IPS-18c (cell line): ENCODE data around the gene CISH.
A peak's percentile ranks its signal among the peaks of the same experiment; 100 is the strongest.

Experiments used
- H3K4me3 ChIP-seq: 2 replicates; pipeline ENCODE4 v1.7.0; 2013; ENCODE audit warnings: low read depth, mild to moderate bottlenecking, low read length, moderate library complexity; ENCODE audit not compliant: insufficient read depth
- H3K9me3 ChIP-seq: one replicate; pipeline ENCODE4 v1.6.1; 2013; ENCODE audit warnings: mild to moderate bottlenecking, low read length, moderate library complexity; ENCODE audit not compliant: control insufficient read depth, insufficient read depth

CISH gene

DNA sequence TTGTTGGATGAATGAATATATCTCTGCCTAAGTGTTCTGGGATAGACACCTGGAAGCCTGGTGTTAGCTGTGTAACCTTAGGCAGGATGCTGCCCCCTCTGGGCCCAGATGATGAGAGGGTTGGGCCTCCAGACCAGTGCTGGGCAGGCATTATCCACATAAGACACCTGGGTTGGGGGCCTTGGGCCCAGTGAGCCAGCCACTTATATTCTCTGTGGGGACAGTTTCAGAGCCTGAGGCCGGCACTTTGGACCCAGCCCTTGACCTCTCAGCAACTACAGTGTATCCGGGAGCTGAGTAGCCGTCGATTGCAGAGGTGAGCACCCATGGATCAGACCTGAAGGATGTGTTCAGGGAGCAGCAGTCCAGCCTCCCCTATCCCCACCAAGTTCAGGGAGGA is 40.1 kb downstream of the CISH start:
- H3K9me3 ChIP-seq: no peaks in the 10 kb centered on the region
- H3K4me3 ChIP-seq: no peak overlapping the region

DNA sequence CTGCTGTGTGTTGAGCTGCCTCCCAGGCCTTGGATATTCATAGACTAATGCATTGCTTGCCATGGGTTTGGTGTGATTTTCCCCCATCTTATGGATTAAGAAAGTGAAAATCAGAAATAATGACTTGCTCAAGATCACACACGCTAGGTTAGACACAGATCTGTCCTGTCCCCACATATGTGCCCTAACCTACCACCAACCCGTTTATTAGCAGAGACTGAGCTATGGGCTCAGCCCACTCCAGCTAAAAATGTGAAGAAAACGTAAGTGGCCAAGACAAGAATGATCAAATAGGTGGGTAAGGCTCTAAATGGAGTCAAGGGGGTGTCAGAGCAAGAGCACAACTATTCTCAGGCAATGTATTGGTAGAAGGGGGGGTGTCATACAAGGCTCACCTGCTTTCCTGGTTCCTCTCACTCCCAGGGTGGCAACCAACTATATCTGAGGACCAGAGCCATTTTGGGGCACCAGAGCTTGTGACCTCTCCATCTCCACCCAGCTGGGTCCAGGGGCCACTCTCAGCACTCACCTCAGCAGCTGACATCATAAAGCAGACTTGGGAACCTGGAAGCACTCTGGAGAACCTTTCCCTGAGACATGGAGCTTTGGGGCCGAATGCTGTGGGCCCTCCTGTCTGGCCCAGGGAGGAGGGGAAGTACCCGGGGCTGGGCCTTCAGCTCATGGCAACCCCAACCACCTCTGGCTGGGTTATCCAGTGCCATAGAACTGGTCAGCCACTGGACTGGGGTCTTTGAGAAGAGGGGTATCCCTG is 40.9 kb downstream of the CISH start:
- no peak overlapping the region for H3K4me3 ChIP-seq
- H3K9me3 ChIP-seq: no peaks in the 10 kb centered on the region

DNA sequence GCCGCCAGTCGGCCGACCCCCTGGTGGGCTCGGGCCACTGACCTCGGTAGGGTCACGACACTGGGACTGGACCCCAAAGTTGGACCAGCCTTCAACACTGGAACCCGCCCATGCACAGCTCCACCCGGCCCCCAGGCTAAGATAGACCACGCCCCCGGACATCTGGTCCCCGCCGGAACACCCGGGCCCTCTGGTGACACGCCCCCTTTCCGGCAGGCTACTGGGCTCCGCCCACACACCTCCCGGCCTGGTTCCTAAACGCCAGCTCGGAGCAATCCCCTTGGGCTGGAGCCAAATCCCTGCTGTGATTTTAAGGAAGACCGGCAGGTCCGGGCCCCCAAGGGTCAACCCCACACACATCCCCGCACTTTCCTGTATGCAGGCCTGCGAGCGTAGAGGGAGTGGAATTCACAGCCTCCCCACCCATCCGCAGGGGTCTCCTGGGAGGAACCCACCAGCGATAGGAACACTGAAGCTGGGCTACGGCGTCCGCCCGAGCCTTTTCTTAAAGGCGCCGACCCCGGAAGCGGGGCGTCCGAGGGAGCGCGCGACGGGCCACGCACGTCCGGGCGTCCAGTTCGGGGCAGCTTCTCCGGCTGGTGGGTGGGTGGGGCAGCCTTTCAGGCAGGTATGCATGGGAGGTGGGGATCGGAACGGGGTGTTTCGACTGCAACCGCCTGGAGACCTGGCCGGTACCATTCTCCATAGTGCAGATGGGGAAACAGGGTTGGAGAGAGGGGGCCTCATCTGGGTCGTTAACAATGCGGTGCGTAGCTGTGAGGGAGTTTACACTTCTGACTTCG is 42.4 kb downstream of the CISH start, which contains the start of gene HEMK1:
TSS of gene HEMK1 (plus strand) at position 576 of the 803 bp plus-strand sequence. CDS start 1,583 bp downstream, outside the sequence.
- no peaks in the 10 kb centered on the region for H3K9me3 ChIP-seq
- peak within 1 kb of the TSS; percentile 92 for H3K4me3 ChIP-seq

DNA sequence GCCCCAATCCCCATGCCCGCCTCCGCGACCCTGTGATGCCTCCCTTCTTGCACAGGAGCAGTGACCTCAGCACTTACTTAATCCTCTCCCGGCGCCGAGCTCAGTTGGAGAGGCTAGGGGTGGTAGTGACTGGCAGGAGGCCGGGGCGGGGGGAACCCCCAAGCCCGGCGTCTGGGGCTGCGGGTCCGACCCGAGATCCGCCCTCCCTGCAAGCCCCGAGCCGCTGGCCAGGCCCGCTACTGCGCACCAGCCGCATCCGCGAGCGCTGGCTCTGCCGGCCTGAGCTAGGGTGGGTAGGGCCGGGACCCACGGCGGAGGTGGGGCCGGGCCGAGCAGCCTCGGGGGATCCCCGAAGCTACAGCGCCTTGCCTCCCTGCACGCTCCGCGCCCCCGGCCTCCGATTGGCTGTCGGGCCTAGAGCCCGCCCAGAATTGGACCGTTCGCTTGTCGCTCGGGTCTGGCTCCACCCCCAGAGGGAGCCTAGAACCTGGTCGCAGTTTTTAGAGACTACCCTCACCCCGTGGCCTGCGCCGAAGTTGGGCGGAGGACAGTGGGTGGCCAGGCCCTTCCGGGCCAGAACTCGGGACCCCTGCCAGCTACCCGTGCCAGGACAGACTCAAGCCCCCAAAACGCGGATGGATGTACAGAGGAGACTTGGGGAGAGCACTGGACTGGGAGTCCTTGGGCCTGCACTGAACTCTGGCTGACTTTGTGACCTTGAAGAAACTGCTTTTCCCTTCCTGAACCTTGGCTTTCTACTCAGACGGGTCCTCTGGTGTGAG is 44.0 kb downstream of the CISH start, which contains the start of gene C3orf18:
TSS of gene C3orf18 (minus strand) at position 362 of the 782 bp plus-strand sequence. CDS start 2,048 bp downstream, outside the sequence.
- H3K4me3 ChIP-seq: peak within 1 kb of the TSS; percentile 79
- no peaks in the 10 kb centered on the region for H3K9me3 ChIP-seq

DNA sequence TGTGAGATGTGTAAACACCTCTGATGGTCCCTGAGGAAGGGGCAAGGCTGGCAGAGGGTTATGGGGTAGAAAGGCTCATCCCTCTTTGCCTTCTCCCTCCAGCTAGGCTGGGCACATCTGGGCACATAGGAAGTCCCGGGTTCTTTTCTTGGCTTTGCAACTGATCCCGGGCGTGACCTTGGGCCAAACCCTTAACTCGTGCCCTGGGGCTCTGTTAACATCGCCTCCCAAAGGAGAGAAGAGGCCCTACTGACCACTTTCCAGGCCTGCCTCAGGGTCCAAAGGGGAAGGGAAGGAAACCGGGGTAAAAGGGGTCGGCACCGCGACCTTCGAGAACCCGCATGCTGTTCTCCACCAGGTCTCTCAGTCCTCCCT is 44.6 kb downstream of the CISH start:
- peak overlapping the region; percentile 79 for H3K4me3 ChIP-seq
- H3K9me3 ChIP-seq: no peaks in the 10 kb centered on the region

DNA sequence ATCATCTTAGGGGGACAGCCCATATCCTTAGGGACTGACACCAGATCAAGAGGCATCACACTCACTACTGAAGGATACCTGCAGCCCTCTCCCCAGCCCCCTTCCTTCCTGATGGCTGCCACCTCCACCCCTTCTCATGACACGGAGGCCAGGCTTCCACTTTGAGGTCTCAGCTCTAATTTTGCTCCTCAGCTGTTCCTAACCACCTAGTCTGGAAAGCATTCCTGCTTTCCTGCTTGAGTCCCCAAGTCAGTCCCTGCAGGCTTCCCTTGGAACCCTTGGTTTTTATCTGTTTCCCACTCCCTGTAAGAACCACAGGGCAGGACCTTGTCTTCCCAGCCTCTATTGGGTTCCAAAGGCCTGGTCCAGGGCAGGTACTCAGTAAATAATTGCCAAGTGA is 47.3 kb downstream of the CISH start:
- H3K9me3 ChIP-seq: no peaks in the 10 kb centered on the region
- no peak overlapping the region for H3K4me3 ChIP-seq

DNA sequence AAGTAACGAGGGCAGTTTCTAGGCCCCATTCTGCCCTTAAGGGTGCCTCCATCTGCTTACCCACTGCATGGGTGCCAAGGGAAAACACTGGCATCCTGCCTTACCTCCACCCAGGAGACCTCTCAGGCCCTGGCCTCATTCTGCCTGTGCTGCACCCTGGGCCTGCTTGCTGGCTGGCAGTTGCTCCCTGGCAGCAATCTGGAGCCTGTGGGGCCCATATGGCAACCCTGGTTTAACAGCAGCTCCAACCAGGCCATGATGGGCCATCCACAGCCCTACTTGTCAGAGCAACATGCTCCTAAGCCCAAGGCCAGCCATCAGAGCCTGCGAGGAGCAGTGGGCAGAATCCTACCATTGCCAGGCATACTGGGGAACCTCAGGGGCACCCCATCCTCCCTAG is 47.7 kb downstream of the CISH start:
- Histone ChIP-seq H3K9me3 (no peaks in the 10 kb centered on the region), H3K4me3 (no peak overlapping the region)

DNA sequence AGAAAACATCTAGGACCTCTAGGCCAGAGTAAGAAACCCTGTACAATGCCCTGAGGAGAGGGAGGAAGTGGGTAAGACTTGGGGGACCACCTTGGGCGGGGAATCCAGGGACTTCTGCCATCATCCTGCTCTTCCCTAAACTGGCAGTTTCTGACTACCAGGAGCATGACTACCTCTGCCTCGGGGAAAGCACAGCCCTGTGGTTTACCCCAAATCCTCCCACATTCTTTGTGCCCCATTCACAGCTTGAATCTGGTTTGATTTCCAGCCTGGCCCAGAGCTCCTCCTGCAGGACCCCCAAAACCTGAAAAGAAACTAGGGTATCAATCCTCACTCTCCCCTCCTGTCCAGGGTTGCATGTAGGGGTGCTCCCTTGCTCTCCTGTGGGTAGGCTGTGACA is 48.7 kb downstream of the CISH start:
- Histone ChIP-seq H3K4me3 (no peak overlapping the region), H3K9me3 (no peaks in the 10 kb centered on the region)

DNA sequence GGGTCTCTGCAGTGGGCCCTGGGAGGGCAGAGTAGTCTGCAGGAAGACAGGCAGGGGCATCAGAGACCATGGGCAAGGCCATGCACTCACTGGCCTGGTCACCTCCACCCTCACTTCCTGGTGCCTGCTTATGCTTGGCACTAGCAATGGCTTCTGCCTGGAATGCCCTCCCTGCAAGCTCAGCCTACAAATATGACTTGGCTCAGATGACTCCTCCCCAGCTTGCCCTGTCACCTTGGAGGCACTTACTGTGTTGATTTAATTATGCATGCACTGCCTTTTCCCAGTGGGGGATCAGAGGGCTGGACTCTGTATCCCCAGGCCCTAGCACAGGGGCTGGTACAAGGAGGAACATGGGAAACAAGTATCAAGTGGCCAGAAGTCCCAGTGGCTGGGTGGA is 51.9 kb downstream of the CISH start:
- H3K9me3 ChIP-seq: no peaks in the 10 kb centered on the region
- no peak overlapping the region for H3K4me3 ChIP-seq

DNA sequence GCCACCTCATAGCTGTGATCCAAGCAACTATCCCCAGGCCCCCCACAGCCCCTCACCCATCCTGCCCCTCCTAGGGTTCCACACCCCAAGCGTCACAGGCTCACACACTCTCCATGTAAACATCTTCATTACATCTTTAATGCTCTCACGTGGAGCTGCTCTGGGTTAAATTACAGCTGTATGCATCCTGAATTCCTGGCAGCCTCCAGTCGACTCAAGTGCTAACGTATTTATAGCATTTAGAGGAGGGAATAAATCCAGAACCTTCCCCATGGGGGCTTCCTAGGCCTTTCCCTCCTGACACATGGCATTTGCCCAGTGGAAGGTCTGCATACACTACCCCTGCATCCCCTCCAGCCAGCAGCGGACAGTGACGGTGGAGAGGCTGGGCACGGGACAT is 53.7 kb downstream of the CISH start:
- H3K4me3 ChIP-seq: no peak overlapping the region
- no peaks in the 10 kb centered on the region for H3K9me3 ChIP-seq

DNA sequence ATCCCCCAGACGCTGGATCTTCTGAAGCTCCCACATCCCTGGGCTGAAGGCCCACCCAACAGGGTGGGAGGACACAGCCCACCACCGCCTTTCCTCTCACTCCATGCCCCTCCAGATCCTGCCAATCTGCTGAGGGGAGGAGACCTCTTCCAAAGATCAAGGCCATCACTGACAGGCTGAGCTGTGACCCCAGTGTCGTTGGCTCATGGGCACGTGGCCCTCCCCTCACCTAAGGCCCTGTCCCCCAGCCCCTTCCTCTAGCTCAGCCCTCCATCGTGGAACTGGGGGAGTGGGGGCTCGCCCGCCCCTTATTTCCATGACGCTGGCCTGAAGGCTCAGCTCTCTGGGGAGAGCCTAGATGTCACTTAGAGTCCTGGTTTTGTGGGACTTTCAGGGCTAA is 54.5 kb downstream of the CISH start:
- Histone ChIP-seq H3K4me3 (no peak overlapping the region), H3K9me3 (no peaks in the 10 kb centered on the region)
